ENCODE measurements around the gene ZEB2.

Gene ZEB2

GRCh38 chr2:144468823-144469595, 50.9 kb downstream of the ZEB2 start:
- DNase-seq: no peak

- no peak for DNase-seq
These were observed 52.3 kb downstream of the ZEB2 start for GRCh38 chr2:144467502-144468137.

- no peak for DNase-seq
These were observed 53.3 kb downstream of the ZEB2 start for GRCh38 chr2:144466637-144467036.

GRCh38 chr2:144465749-144466148, 54.2 kb downstream of the ZEB2 start:
- DNase-seq: no peak

- DNase-seq: peak; percentile 75
These were observed 55.2 kb downstream of the ZEB2 start for GRCh38 chr2:144464730-144465129.

- DNase-seq: no peak
These were observed 56.7 kb downstream of the ZEB2 start for GRCh38 chr2:144463266-144463665.

GRCh38 chr2:144462266-144462665, 57.7 kb downstream of the ZEB2 start:
- no peak for DNase-seq

GRCh38 chr2:144461308-144461766, 58.6 kb downstream of the ZEB2 start:
- peak; percentile 21 for DNase-seq

GRCh38 chr2:144460727-144461307, 59.1 kb downstream of the ZEB2 start:
- no peak for DNase-seq

- no peak for DNase-seq
These were observed 60.0 kb downstream of the ZEB2 start for GRCh38 chr2:144459937-144460336.

- DNase-seq: no peak
These were observed 60.6 kb downstream of the ZEB2 start for GRCh38 chr2:144459286-144459685.

- no peak for DNase-seq
These were observed 61.4 kb downstream of the ZEB2 start for GRCh38 chr2:144458541-144458940.

- DNase-seq: no peak
These were observed 63.2 kb downstream of the ZEB2 start for GRCh38 chr2:144456680-144457079.

- no peak for DNase-seq
These were observed 63.9 kb downstream of the ZEB2 start for GRCh38 chr2:144455987-144456386.

- no peak for DNase-seq
These were observed 65.2 kb downstream of the ZEB2 start for GRCh38 chr2:144454466-144455287.

GRCh38 chr2:144453486-144454158, 66.3 kb downstream of the ZEB2 start:
- DNase-seq: no peak

- no peak for DNase-seq
These were observed 67.0 kb downstream of the ZEB2 start for GRCh38 chr2:144452989-144453336.

GRCh38 chr2:144452169-144452988, 67.5 kb downstream of the ZEB2 start:
- peak; percentile 21 for DNase-seq

GRCh38 chr2:144451443-144451842, 68.5 kb downstream of the ZEB2 start:
- no peak for DNase-seq

- DNase-seq: no peak
These were observed 70.9 kb downstream of the ZEB2 start for GRCh38 chr2:144449028-144449406.

- no peak for DNase-seq
These were observed 71.4 kb downstream of the ZEB2 start for GRCh38 chr2:144448389-144449027.

Data from NCI-H748 treated with DMSO at 0.1 percent for 48 hours (cell line).